ENCODE measurements around the gene POLR3A. TPM values are rescaled to one million over a fixed set of nuclear protein-coding genes. Genes with fewer than 3 reads are reported as not detected.
"Not testable (repeated sequence)": the region's sequence is repeated elsewhere in the genome, so short reads cannot be mapped to it uniquely, and the experiment has no call there.

Gene POLR3A
- total RNA-seq, 1 donor: 11.9 TPM

DNA sequence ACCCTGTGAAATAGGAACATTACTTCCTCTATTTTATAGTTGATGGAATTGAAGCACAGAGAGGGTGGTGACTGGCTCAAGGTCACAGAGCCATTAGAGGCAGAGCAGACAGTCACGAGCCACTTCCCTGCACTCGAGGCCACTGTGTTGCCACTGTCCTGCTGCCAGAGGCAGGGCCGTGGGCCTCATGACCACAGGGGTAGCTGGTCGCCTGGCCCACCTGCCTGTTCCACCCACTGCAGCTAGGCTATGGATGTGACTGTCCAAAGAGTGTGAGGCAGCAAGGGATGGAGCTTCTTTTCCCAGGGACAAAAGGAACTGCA is 42.5 kb upstream of the POLR3A start:
- Histone ChIP-seq H3K27ac (ENCODE audit: low read depth, low read length) (no peak overlapping the region), H3K9me3 (ENCODE audit: low read depth, low read length) (no peaks in the 10 kb centered on the region), H3K4me1 (ENCODE audit: insufficient read depth, low read length) (peaks cover 5% of the 10 kb centered on the region), H3K4me2 (ENCODE audit: insufficient read depth, low read length) (no peak overlapping the region), H3K4me3 (ENCODE audit: insufficient read depth, low read length) (no peak overlapping the region), H2AFZ (ENCODE audit: low read length) (no peak overlapping the region), H3K36me3 (ENCODE audit: insufficient read depth, low read length) (no peaks in the 10 kb centered on the region), H4K20me1 (ENCODE audit: insufficient read depth, low read length) (no peaks in the 10 kb centered on the region), H3K79me2 (ENCODE audit: insufficient read depth, low read length) (no peaks in the 10 kb centered on the region), H3K27me3 (ENCODE audit: insufficient read depth, low read length) (no peaks in the 10 kb centered on the region)
- TF ChIP-seq, protein P1, sequence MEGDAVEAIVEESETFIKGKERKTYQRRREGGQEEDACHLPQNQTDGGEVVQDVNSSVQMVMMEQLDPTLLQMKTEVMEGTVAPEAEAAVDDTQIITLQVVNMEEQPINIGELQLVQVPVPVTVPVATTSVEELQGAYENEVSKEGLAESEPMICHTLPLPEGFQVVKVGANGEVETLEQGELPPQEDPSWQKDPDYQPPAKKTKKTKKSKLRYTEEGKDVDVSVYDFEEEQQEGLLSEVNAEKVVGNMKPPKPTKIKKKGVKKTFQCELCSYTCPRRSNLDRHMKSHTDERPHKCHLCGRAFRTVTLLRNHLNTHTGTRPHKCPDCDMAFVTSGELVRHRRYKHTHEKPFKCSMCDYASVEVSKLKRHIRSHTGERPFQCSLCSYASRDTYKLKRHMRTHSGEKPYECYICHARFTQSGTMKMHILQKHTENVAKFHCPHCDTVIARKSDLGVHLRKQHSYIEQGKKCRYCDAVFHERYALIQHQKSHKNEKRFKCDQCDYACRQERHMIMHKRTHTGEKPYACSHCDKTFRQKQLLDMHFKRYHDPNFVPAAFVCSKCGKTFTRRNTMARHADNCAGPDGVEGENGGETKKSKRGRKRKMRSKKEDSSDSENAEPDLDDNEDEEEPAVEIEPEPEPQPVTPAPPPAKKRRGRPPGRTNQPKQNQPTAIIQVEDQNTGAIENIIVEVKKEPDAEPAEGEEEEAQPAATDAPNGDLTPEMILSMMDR (IDR thresholded peaks at IDR 0.05; ENCODE audit: extremely low read depth, low read depth, low read length): no peak
- DNase-seq (ENCODE audit: insufficient read length, low spot score, missing footprints): no peak

DNA sequence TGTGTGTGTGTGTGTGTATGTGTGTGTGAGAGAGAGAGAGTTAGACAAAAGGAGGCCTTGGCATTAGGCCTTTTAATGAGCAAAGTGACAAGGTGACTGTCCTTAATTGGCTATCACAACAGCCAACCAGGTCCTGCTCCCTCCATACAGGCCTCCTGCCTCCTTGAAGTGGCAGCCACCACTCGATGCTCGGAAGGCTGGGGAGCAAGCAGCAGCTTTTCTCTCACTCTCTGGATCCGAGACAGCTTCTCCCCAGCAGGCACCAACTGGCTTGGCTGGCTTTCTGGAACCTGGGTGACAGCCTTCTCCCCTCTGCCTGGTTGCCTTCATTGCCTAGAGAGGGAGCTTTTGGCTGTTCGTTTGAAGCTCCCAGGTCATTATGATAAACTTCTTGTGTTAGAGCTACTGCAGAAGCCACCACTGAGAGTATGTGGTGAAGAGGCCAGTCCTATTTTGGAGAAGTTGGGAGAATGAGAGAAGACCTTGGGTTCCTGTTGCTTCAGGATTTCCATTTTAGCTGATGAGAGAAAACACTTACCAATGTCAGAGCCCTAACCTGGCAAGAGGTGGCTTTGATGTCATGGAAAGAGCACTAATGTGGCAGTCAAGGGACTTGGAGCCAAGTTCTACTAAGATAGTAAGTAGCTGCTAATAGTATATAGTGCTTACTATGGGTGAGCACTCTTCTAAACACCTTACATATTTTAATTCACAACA is 42.0 kb upstream of the POLR3A start:
- no peaks in the 10 kb centered on the region for H3K9me3 ChIP-seq (ENCODE audit: low read depth, low read length)
- peaks cover 10% of the 10 kb centered on the region for H3K4me1 ChIP-seq (ENCODE audit: insufficient read depth, low read length)
- no peaks in the 10 kb centered on the region for H4K20me1 ChIP-seq (ENCODE audit: insufficient read depth, low read length)
- H3K4me3 ChIP-seq (ENCODE audit: insufficient read depth, low read length): no peak overlapping the region
- DNase-seq (ENCODE audit: insufficient read length, low spot score, missing footprints): no peak
- no peak overlapping the region for H3K4me2 ChIP-seq (ENCODE audit: insufficient read depth, low read length)
- no peaks in the 10 kb centered on the region for H3K79me2 ChIP-seq (ENCODE audit: insufficient read depth, low read length)
- H3K27me3 ChIP-seq (ENCODE audit: insufficient read depth, low read length): no peaks in the 10 kb centered on the region
- H2AFZ ChIP-seq (ENCODE audit: low read length): no peak overlapping the region
- TF ChIP-seq, protein P1 (IDR thresholded peaks at IDR 0.05; ENCODE audit: extremely low read depth, low read depth, low read length): no peak
- no peak overlapping the region for H3K27ac ChIP-seq (ENCODE audit: low read depth, low read length)
- H3K36me3 ChIP-seq (ENCODE audit: insufficient read depth, low read length): no peaks in the 10 kb centered on the region

DNA sequence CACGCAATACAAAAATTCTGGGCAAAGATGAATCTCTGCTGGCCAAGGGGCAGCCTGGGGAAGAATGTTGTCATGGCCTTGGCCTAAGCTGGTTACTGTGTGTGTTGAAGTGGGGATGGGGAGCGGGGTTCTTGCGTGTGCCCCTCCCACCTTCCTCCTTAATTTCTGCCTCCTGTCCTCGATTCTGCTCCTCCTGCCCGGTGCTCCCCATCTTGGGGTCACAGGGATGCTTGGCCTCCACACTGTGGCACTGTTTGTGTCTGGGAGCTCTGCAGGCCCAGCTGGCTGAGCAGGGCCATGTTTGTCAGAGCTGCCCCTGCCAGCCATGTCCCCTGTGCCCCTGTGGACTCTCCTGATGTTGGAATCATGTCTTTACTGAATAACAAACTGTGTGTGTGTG is 41.4 kb upstream of the POLR3A start:
- H3K4me3 ChIP-seq (ENCODE audit: insufficient read depth, low read length): no peak overlapping the region
- H3K36me3 ChIP-seq (ENCODE audit: insufficient read depth, low read length): no peaks in the 10 kb centered on the region
- H3K4me1 ChIP-seq (ENCODE audit: insufficient read depth, low read length): peaks cover 16% of the 10 kb centered on the region
- H3K9me3 ChIP-seq (ENCODE audit: low read depth, low read length): no peaks in the 10 kb centered on the region
- no peak overlapping the region for H3K4me2 ChIP-seq (ENCODE audit: insufficient read depth, low read length)
- TF ChIP-seq, protein P1 (IDR thresholded peaks at IDR 0.05; ENCODE audit: extremely low read depth, low read depth, low read length): no peak
- no peaks in the 10 kb centered on the region for H3K27me3 ChIP-seq (ENCODE audit: insufficient read depth, low read length)
- H3K27ac ChIP-seq (ENCODE audit: low read depth, low read length): no peak overlapping the region
- H2AFZ ChIP-seq (ENCODE audit: low read length): no peak overlapping the region
- no peaks in the 10 kb centered on the region for H4K20me1 ChIP-seq (ENCODE audit: insufficient read depth, low read length)
- no peak for DNase-seq (ENCODE audit: insufficient read length, low spot score, missing footprints)
- H3K79me2 ChIP-seq (ENCODE audit: insufficient read depth, low read length): no peaks in the 10 kb centered on the region

DNA sequence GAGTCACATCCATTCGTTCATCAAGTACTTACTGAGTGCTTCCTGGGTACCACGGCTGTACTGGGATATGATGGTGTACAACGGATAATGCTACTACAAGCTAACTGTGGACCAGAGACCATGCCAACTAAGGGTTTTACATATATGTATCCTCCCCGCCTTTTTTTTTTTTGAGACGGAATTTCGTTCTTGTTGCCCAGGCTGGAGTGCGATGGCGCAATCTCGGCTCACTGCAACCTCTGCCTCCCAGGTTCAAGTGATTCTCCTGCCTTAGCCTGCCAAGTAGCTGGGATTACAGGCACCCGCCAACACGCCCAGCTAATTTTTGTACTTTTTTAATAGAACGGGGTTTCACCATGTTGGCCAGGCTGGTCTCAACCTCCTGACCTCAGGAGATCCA is 40.7 kb upstream of the POLR3A start:
- H3K36me3 ChIP-seq (ENCODE audit: insufficient read depth, low read length); H3K79me2 ChIP-seq (ENCODE audit: insufficient read depth, low read length); H3K9me3 ChIP-seq (ENCODE audit: low read depth, low read length): not testable (repeated sequence)

More for the DNA sequence above, 40.7 kb upstream of the POLR3A start:
- H3K27me3 ChIP-seq (ENCODE audit: insufficient read depth, low read length); H4K20me1 ChIP-seq (ENCODE audit: insufficient read depth, low read length); DNase-seq (ENCODE audit: insufficient read length, low spot score, missing footprints); H3K4me3 ChIP-seq (ENCODE audit: insufficient read depth, low read length); H3K27ac ChIP-seq (ENCODE audit: low read depth, low read length); H3K4me2 ChIP-seq (ENCODE audit: insufficient read depth, low read length); H2AFZ ChIP-seq (ENCODE audit: low read length): not testable (repeated sequence)
- H3K4me1 ChIP-seq (ENCODE audit: insufficient read depth, low read length): peaks cover 17% of the 10 kb centered on the region

All from osteoblast (primary cell).